Measurements from ENCODE around the gene SPAG9. TPM values are rescaled to one million over a fixed set of nuclear protein-coding genes. Genes with fewer than 3 reads are reported as not detected.

SPAG9 gene
- total RNA-seq = 10 to 100 TPM; 40.6 to 43.0 TPM
- 10.5 TPM for polyA plus RNA-seq

- H3K4me3 Mint-ChIP-seq = peak within 1 kb of the TSS; percentile 97 to 99 (median 97)
- no peaks in the 10 kb centered on the region for H3K27me3 ChIP-seq (ENCODE audit: insufficient read depth, low read length, poor library complexity, severe bottlenecking)
- H3K27me3 Mint-ChIP-seq = peaks cover 0 to 3% of the 10 kb centered on the region in 2 donors
- H3K36me3 ChIP-seq (ENCODE audit: insufficient read depth, low read length) = no peaks in the 10 kb centered on the region
- H3K4me1 Mint-ChIP-seq = peaks cover 45 to 55% (median 54%) of the 10 kb centered on the region in 3 donors
- POLR2A ChIA-PET = interaction anchor here (0.6 to 2.3 kb wide), 9 partner anchors 8 to 255 kb away, joined by 3 to 23 read pairs (median 4); partner anchors contain the start of genes MBTD1, NME1, NME2 and TOB1
- H3K9me3 Mint-ChIP-seq = no peaks in the 10 kb centered on the region
- CTCF ChIA-PET = interaction anchor here (0.5 to 1.8 kb wide), 8 partner anchors 10 to 121 kb away, joined by 3 to 12 read pairs (median 3); partner anchors contain the start of gene NME1
- peak within 1 kb of the TSS; percentile 94 for H3K27ac ChIP-seq (ENCODE audit: low read depth, low read length)
- peak; percentile 90 to 93 (median 91) for DNase-seq
- peak within 1 kb of the TSS; percentile 79 for H3K4me3 ChIP-seq (ENCODE audit: low read length)
- peak within 1 kb of the TSS; percentile 96 to 100 (median 99) for H3K27ac Mint-ChIP-seq
- H3K4me1 ChIP-seq (ENCODE audit: insufficient read depth, low read length) = peaks cover 35% of the 10 kb centered on the region
- H3K9me3 ChIP-seq (ENCODE audit: low read length) = no peaks in the 10 kb centered on the region
- H3K36me3 Mint-ChIP-seq = peaks cover 0 to 13% (median 0%) of the 10 kb centered on the region in 3 donors
Measured at GRCh38 chr17:51120739-51121619, at the start of gene SPAG9. Gene SPAG9 (minus strand): TSS chr17:51120868. CDS start chr17:51120656, 212 bp downstream.

GRCh38 chr17:51169340-51169739 lies 48.7 kb upstream of the SPAG9 start:
- Mint-ChIP-seq H3K27ac (peak overlapping the region in 5 of 8 donors; percentile 13 to 78 (median 57)), H3K36me3 (peaks cover 0 to 52% (median 12%) of the 10 kb centered on the region in 3 donors), H3K4me1 (peaks cover 14 to 34% (median 25%) of the 10 kb centered on the region in 3 donors), H3K9me3 (no peaks in the 10 kb centered on the region), H3K4me3 (peak overlapping the region in 3 of 7 donors; percentile 34 to 76 (median 74)), H3K27me3 (no peaks in the 10 kb centered on the region)
- DNase-seq = no peak
- no peaks in the 10 kb centered on the region for H3K9me3 ChIP-seq (ENCODE audit: low read length)
- POLR2A ChIA-PET = no interaction called here
- CTCF ChIA-PET = interaction anchor here (0.7 to 1.9 kb wide), 3 partner anchors 12 to 173 kb away, joined by 3 to 9 read pairs (median 3); partner anchors contain the start of gene NME1
- peaks cover 9% of the 10 kb centered on the region for H3K4me1 ChIP-seq (ENCODE audit: insufficient read depth, low read length)
- H3K4me3 ChIP-seq (ENCODE audit: low read length) = no peak overlapping the region
- H3K27ac ChIP-seq (ENCODE audit: low read depth, low read length) = no peak overlapping the region
- peaks cover 14% of the 10 kb centered on the region for H3K36me3 ChIP-seq (ENCODE audit: insufficient read depth, low read length)
- no peaks in the 10 kb centered on the region for H3K27me3 ChIP-seq (ENCODE audit: insufficient read depth, low read length, poor library complexity, severe bottlenecking)

GRCh38 chr17:51166987-51167931 lies 46.6 kb upstream of the SPAG9 start:
- Mint-ChIP-seq H3K27ac (peak overlapping the region; percentile 12 to 95 (median 84)), H3K4me3 (peak overlapping the region; percentile 73 to 94 (median 83)), H3K4me1 (peaks cover 14 to 34% (median 25%) of the 10 kb centered on the region in 3 donors), H3K27me3 (no peaks in the 10 kb centered on the region), H3K9me3 (no peaks in the 10 kb centered on the region), H3K36me3 (peaks cover 0 to 46% (median 12%) of the 10 kb centered on the region in 3 donors)
- ChIA-PET POLR2A (interaction anchor here (1.1 to 1.5 kb wide), 3 partner anchors 14 to 301 kb away, joined by 3 to 14 read pairs (median 4); partner anchors contain the start of genes NME1, SPAG9 and TOB1), CTCF (interaction anchor here (0.8 to 1.0 kb wide), 2 partner anchors 11 to 14 kb away, joined by 3 read pairs; partner anchors contain the start of gene NME1)
- Histone ChIP-seq H3K27me3 (ENCODE audit: insufficient read depth, low read length, poor library complexity, severe bottlenecking) (no peaks in the 10 kb centered on the region), H3K27ac (ENCODE audit: low read depth, low read length) (peak overlapping the region; percentile 55), H3K4me1 (ENCODE audit: insufficient read depth, low read length) (peaks cover 9% of the 10 kb centered on the region), H3K4me3 (ENCODE audit: low read length) (peak overlapping the region; percentile 51), H3K9me3 (ENCODE audit: low read length) (no peaks in the 10 kb centered on the region), H3K36me3 (ENCODE audit: insufficient read depth, low read length) (peaks cover 14% of the 10 kb centered on the region)
- DNase-seq = peak; percentile 55 to 70 (median 58)

- peak within 1 kb of the TSS; percentile 55 for H3K27ac ChIP-seq (ENCODE audit: low read depth, low read length)
- peaks cover 0 to 47% (median 17%) of the 10 kb centered on the region in 3 donors for H3K36me3 Mint-ChIP-seq
- H3K4me1 ChIP-seq (ENCODE audit: insufficient read depth, low read length) = peaks cover 9% of the 10 kb centered on the region
- H3K4me1 Mint-ChIP-seq = peaks cover 14 to 34% (median 25%) of the 10 kb centered on the region in 3 donors
- no peaks in the 10 kb centered on the region for H3K9me3 Mint-ChIP-seq
- CTCF ChIA-PET = interaction anchor here (1.1 to 1.9 kb wide), 3 partner anchors 12 to 165 kb away, joined by 4 to 15 read pairs (median 6); partner anchors contain the start of gene NME1
- H3K4me3 ChIP-seq (ENCODE audit: low read length) = peak within 1 kb of the TSS; percentile 51
- no peaks in the 10 kb centered on the region for H3K27me3 Mint-ChIP-seq
- no peaks in the 10 kb centered on the region for H3K9me3 ChIP-seq (ENCODE audit: low read length)
- H3K4me3 Mint-ChIP-seq = peak within 1 kb of the TSS; percentile 92 to 96 (median 96)
- peak within 1 kb of the TSS; percentile 78 to 98 (median 96) for H3K27ac Mint-ChIP-seq
- H3K27me3 ChIP-seq (ENCODE audit: insufficient read depth, low read length, poor library complexity, severe bottlenecking) = no peaks in the 10 kb centered on the region
- peak; percentile 51 to 72 (median 61) for DNase-seq
- H3K36me3 ChIP-seq (ENCODE audit: insufficient read depth, low read length) = peaks cover 14% of the 10 kb centered on the region
- POLR2A ChIA-PET = interaction anchor here (1.1 to 1.5 kb wide), 3 partner anchors 13 to 301 kb away, joined by 3 to 14 read pairs (median 4); partner anchors contain the start of genes NME1, SPAG9 and TOB1
Measured at GRCh38 chr17:51166198-51166986, 45.7 kb upstream of the SPAG9 start, which contains the start of gene NME2. Gene NME2 (plus strand): TSS chr17:51166411. CDS start chr17:51166831, 420 bp downstream.

- H3K36me3 ChIP-seq (ENCODE audit: insufficient read depth, low read length) = peaks cover 9% of the 10 kb centered on the region
- H3K4me3 ChIP-seq (ENCODE audit: low read length) = peak overlapping the region; percentile 51
- peak in 3 of 5 donors; percentile 3 to 49 (median 48) for DNase-seq
- Mint-ChIP-seq H3K36me3 (peaks cover 0 to 47% (median 15%) of the 10 kb centered on the region in 3 donors), H3K27ac (peak overlapping the region; percentile 78 to 98 (median 95)), H3K27me3 (no peaks in the 10 kb centered on the region), H3K4me3 (peak overlapping the region; percentile 92 to 96 (median 96)), H3K4me1 (peaks cover 14 to 34% (median 25%) of the 10 kb centered on the region in 3 donors), H3K9me3 (no peaks in the 10 kb centered on the region)
- H3K9me3 ChIP-seq (ENCODE audit: low read length) = no peaks in the 10 kb centered on the region
- CTCF ChIA-PET = interaction anchor here (1.1 to 1.9 kb wide), 3 partner anchors 11 to 165 kb away, joined by 4 to 15 read pairs (median 6); partner anchors contain the start of gene NME1
- H3K4me1 ChIP-seq (ENCODE audit: insufficient read depth, low read length) = peaks cover 9% of the 10 kb centered on the region
- peak overlapping the region; percentile 55 for H3K27ac ChIP-seq (ENCODE audit: low read depth, low read length)
- POLR2A ChIA-PET = interaction anchor here (1.1 to 1.5 kb wide), 3 partner anchors 12 to 300 kb away, joined by 3 to 14 read pairs (median 4); partner anchors contain the start of genes NME1, SPAG9 and TOB1
- no peaks in the 10 kb centered on the region for H3K27me3 ChIP-seq (ENCODE audit: insufficient read depth, low read length, poor library complexity, severe bottlenecking)
Measured at GRCh38 chr17:51165680-51166197, 45.1 kb upstream of the SPAG9 start.

- DNase-seq = no peak
- Mint-ChIP-seq H3K4me1 (peaks cover 14 to 34% (median 25%) of the 10 kb centered on the region in 3 donors), H3K36me3 (peaks cover under 1 to 44% (median 17%) of the 10 kb centered on the region in 3 donors), H3K9me3 (no peaks in the 10 kb centered on the region), H3K27ac (peak overlapping the region; percentile 78 to 98 (median 95)), H3K27me3 (peaks cover 0 to 2% of the 10 kb centered on the region in 2 donors), H3K4me3 (peak overlapping the region; percentile 92 to 96 (median 96))
- Histone ChIP-seq H3K27ac (ENCODE audit: low read depth, low read length) (no peak overlapping the region), H3K4me3 (ENCODE audit: low read length) (peak overlapping the region; percentile 51), H3K9me3 (ENCODE audit: low read length) (no peaks in the 10 kb centered on the region), H3K27me3 (ENCODE audit: insufficient read depth, low read length, poor library complexity, severe bottlenecking) (no peaks in the 10 kb centered on the region), H3K36me3 (ENCODE audit: insufficient read depth, low read length) (peaks cover 6% of the 10 kb centered on the region), H3K4me1 (ENCODE audit: insufficient read depth, low read length) (peaks cover 9% of the 10 kb centered on the region)
- CTCF ChIA-PET = interaction anchor here (1.1 to 1.9 kb wide), 3 partner anchors 10 to 164 kb away, joined by 4 to 15 read pairs (median 6); partner anchors contain the start of gene NME1
- POLR2A ChIA-PET = interaction anchor here (1.5 kb wide), 1 partner anchor 12 kb away, joined by 14 read pairs; the partner anchor contains the start of gene NME1
Measured at GRCh38 chr17:51164911-51165679, 44.4 kb upstream of the SPAG9 start.
